ENCODE data around the gene CSNK2A1. TPM values are rescaled to one million over a fixed set of nuclear protein-coding genes. Genes with fewer than 3 reads are reported as not detected.

CSNK2A1 gene
- total and polyA plus RNA-seq, 2 donors (not counting 3 experiments of a cell fraction or from before 2014, with no cell fraction given) = 68.4 to 142 TPM

- H3K9ac ChIP-seq (replicated peaks; ENCODE audit: extremely low read depth, insufficient read depth, low read length) = no peak overlapping the region
- CTCF ChIA-PET = interaction anchor here (2.2 kb wide), 1 partner anchor 12 kb away, joined by 15 read pairs; no protein-coding TSS in a partner anchor
- H3K4me2 ChIP-seq (ENCODE audit: insufficient read depth, low read length) = no peak overlapping the region
Measured at GRCh38 chr20:444117-444516, 99.5 kb downstream of the CSNK2A1 start.

More at GRCh38 chr20:444117-444516, 99.5 kb downstream of the CSNK2A1 start:
- FAIRE-seq (no peak), DNase-seq (ENCODE audit: low read depth, low spot score) (no peak)
- no peak overlapping the region for H3K27ac ChIP-seq (ENCODE audit: insufficient read depth, low read depth, low read length)
- H3K36me3 ChIP-seq (ENCODE audit: control insufficient read depth in 2 of 2, extremely low read depth in 1 of 2, insufficient read depth in 2 of 2, low read length in 2 of 2) = peaks cover 13 to 23% of the 10 kb centered on the region in 2 experiments
- TF ChIP-seq MAX (IDR thresholded peaks at IDR 0.05; ENCODE audit: insufficient read depth, insufficient read length) (no peak), EZH2 (IDR thresholded peaks at IDR 0.05; ENCODE audit: borderline replicate concordance, low read depth, low read length, severe bottlenecking) (no peak), JUN (IDR thresholded peaks at IDR 0.05; ENCODE audit: borderline replicate concordance, insufficient read depth, insufficient read length, low read depth) (no peak), GATA2 (IDR thresholded peaks at IDR 0.05; ENCODE audit: insufficient read depth, insufficient read length, low read depth, low read length) (no peak), MYC (IDR thresholded peaks at IDR 0.05; ENCODE audit: low read depth, low read length) (no peak), POLR2AphosphoS5 (IDR thresholded peaks at IDR 0.05; ENCODE audit: insufficient read depth, low read depth, low read length) (no peak), CTCF (IDR thresholded peaks at IDR 0.05; ENCODE audit: extremely low read depth in 1 of 2, insufficient read depth in 1 of 2, low read depth in 1 of 2, low read length in 2 of 2) (no peak), FOS (IDR thresholded peaks at IDR 0.05; ENCODE audit: borderline replicate concordance, insufficient read depth, low read length) (no peak)
- no peaks in the 10 kb centered on the region for H3K9me1 ChIP-seq (replicated peaks; ENCODE audit: control insufficient read depth, extremely low read depth, insufficient read depth, low read length)
- no TSS peak for BruUV-seq (replicated peaks)
- H3K4me1 ChIP-seq (ENCODE audit: control insufficient read depth, extremely low read depth, insufficient read depth, low read length) = peaks cover 11% of the 10 kb centered on the region
- POLR2A ChIA-PET = no interaction called here
- H3K4me3 ChIP-seq (replicated peaks in 1 of 3; ENCODE audit: insufficient read depth in 1 of 3, low read depth in 1 of 3, low read length in 3 of 3) = no peak overlapping the region
- H2AFZ ChIP-seq (ENCODE audit: low read depth, low read length) = no peak overlapping the region
- no peaks in the 10 kb centered on the region for H3K9me3 ChIP-seq (replicated peaks; ENCODE audit: control insufficient read depth, insufficient read depth, low read length)
- peaks cover 22% of the 10 kb centered on the region for H3K79me2 ChIP-seq (ENCODE audit: control insufficient read depth, insufficient read depth, low read length)
- no peaks in the 10 kb centered on the region for H3K27me3 ChIP-seq (ENCODE audit: control insufficient read depth in 2 of 2, insufficient read depth in 2 of 2, low read length in 2 of 2)
- intact Hi-C loops (cut with micrococcal nuclease) (no loop called here), dilution Hi-C loops (cut with MboI; ENCODE audit: extremely low pct_ligation_motif_present, low sequenced_read_pairs) (no loop called here)
- H4K20me1 ChIP-seq (replicated peaks; ENCODE audit: control insufficient read depth, extremely low read depth, insufficient read depth, low read length) = no peaks in the 10 kb centered on the region

All from endothelial cell of umbilical vein (primary cell).